GM12878 (cell line): ENCODE results near the gene LRRC51. TPM values are rescaled to one million over a fixed set of nuclear protein-coding genes. Genes with fewer than 3 reads are reported as not detected.

Experiments used
- ATAC-seq: fragments of 200-7000 bp; cut with Tn5 transposase; 3 replicates; pipeline ENCODE4 v1.9.1; 2020; ENCODE audit warnings: mild to moderate bottlenecking, moderate library complexity
- BruUV-seq: library from RNA; stranded (reverse); fragments of 400-500 nt; replicated peaks from 2 replicates; lab custom pipeline; 2021; lab: Mats Ljungman, UMichigan
- CTCF ChIA-PET: fragments of 300-600 bp; sonication (Branson Sonifier 250); formaldehyde crosslinking; extraction: SDS; loops from one replicate; lab custom pipeline; 2021; ENCODE audit warnings: inconsistent platforms; lab: Yijun Ruan, JAX
- POLR2A ChIA-PET: fragments of 350-600 bp; formaldehyde crosslinking; extraction: SDS; loops from one replicate; lab custom pipeline; 2021; ENCODE audit warnings: inconsistent platforms; lab: Charles Lee
- RAD21 ChIA-PET: fragments of 300-600 bp; sonication (Branson Sonifier 250); formaldehyde crosslinking; loops from one replicate; lab custom pipeline; 2023; ENCODE audit warnings: antibody characterized with exemption; ENCODE audit not compliant: unreplicated experiment; lab: Charles Lee
- SMC1A ChIA-PET: fragments of 300-600 bp; sonication (Branson Sonifier 250); formaldehyde crosslinking; loops from one replicate; lab custom pipeline; 2023; ENCODE audit not compliant: unreplicated experiment, uncharacterized antibody; lab: Charles Lee
- DNase-seq: peaks from one replicate; pipeline ENCODE4 v3.0.0-alpha.2; 2011; ENCODE audit warnings: low read depth, low spot score
- FAIRE-seq: peaks from 3 replicates; lab custom pipeline; 2011; peaks lifted over from hg19 to GRCh38; lab: Jason Lieb, UNC
- H2AFZ ChIP-seq: 2 replicates; pipeline ENCODE4 v1.6.0; 2011; ENCODE audit warnings: low read depth, low read length, control low read depth; ENCODE audit not compliant: control insufficient read depth
- H3K27ac ChIP-seq: 2 replicates; pipeline ENCODE4 v1.5.1; 2011; ENCODE audit warnings: control low read depth; ENCODE audit not compliant: control insufficient read depth, insufficient read depth
- H3K27me3 ChIP-seq, 2 experiments: replicated peaks in 1 of 2; 2 replicates each; pipeline versions ENCODE4 v1.6.0 to v1.6.1; 2011; ENCODE audit warnings: low read length in 1 of 2; ENCODE audit not compliant: control insufficient read depth in 2 of 2, insufficient read depth in 2 of 2
- H3K36me3 ChIP-seq, 2 experiments: 2 replicates each; pipeline ENCODE4 v1.5.1; 2011; ENCODE audit warnings: low read length in 1 of 2; ENCODE audit not compliant: control insufficient read depth in 2 of 2, insufficient read depth in 2 of 2
- H3K4me1 ChIP-seq: 2 replicates; pipeline ENCODE4 v1.6.1; 2011; ENCODE audit warnings: mild to moderate bottlenecking, low read length, moderate library complexity, mixed read lengths; ENCODE audit not compliant: control insufficient read depth, insufficient read depth
- H3K4me2 ChIP-seq: 2 replicates; pipeline ENCODE4 v1.6.0; 2011; ENCODE audit warnings: control low read depth; ENCODE audit not compliant: control insufficient read depth, insufficient read depth
- H3K4me3 ChIP-seq: fragments of 200-600 bp; sonication (generic); 2 replicates; pipeline ENCODE4 v1.5.1; 2016
- H3K79me2 ChIP-seq: 2 replicates; pipeline ENCODE4 v1.6.0; 2011; ENCODE audit warnings: low read length; ENCODE audit not compliant: control insufficient read depth, insufficient read depth
- H3K9ac ChIP-seq: 2 replicates; pipeline ENCODE4 v1.8.0; 2011; ENCODE audit warnings: low read length, control low read depth, mixed read lengths; ENCODE audit not compliant: control insufficient read depth, insufficient read depth
- H3K9me3 ChIP-seq: replicated peaks from 3 replicates; pipeline ENCODE4 v1.5.1; 2011; ENCODE audit warnings: mild to moderate bottlenecking, low read length; ENCODE audit not compliant: control insufficient read depth, insufficient read depth
- H4K20me1 ChIP-seq: 2 replicates; pipeline ENCODE4 v1.6.0; 2011; ENCODE audit not compliant: control insufficient read depth, insufficient read depth
- BRCA1 ChIP-seq: IDR thresholded peaks from 2 replicates; pipeline ENCODE4 v1.6.1; 2011; ENCODE audit warnings: low read depth, low read length, improper control_type of control experiment
- CEBPB ChIP-seq, 2 experiments: fragments of 150-350 bp in 1 of 2; IDR thresholded peaks; 2 replicates each; pipeline ENCODE4 v1.6.1; 2012 to 2014; ENCODE audit warnings: low read depth in 2 of 2, low read length in 2 of 2, borderline replicate concordance in 1 of 2, inconsistent platforms in 1 of 2
- CHD1 ChIP-seq: IDR thresholded peaks from 2 replicates; pipeline ENCODE4 v1.6.1; 2012; ENCODE audit warnings: low read depth, low read length, improper control_type of control experiment
- E2F4 ChIP-seq: IDR thresholded peaks from 2 replicates; pipeline ENCODE4 v1.6.1; 2012; ENCODE audit warnings: low read depth, low read length, improper control_type of control experiment
- IKZF1 ChIP-seq: fragments of 450-650 bp; conservative IDR thresholded peaks from 2 replicates; pipeline ENCODE4 v1.6.1; 2017; ENCODE audit warnings: antibody characterized with exemption, mild to moderate bottlenecking
- IKZF2 ChIP-seq, 2 experiments: fragments of 450-650 bp; IDR thresholded peaks; 2 replicates each; pipeline ENCODE4 v1.6.1; 2017; ENCODE audit warnings: mild to moderate bottlenecking in 2 of 2, moderate library complexity in 2 of 2
- POLR2AphosphoS2 ChIP-seq: IDR thresholded peaks from 2 replicates; pipeline ENCODE4 v1.6.1; 2011; ENCODE audit warnings: low read depth, mild to moderate bottlenecking, low read length, improper control_type of control experiment, moderate library complexity
- RUNX3 ChIP-seq: IDR thresholded peaks from 2 replicates; pipeline ENCODE4 v1.6.1; 2012; ENCODE audit warnings: low read length, inconsistent platforms
- SPI1 ChIP-seq: IDR thresholded peaks from 2 replicates; pipeline ENCODE4 v1.6.1; 2011; ENCODE audit warnings: low read depth, mild to moderate bottlenecking, low read length, moderate library complexity, borderline replicate concordance; ENCODE audit not compliant: insufficient read depth
- STAT1 ChIP-seq: fragments of 450-650 bp; conservative IDR thresholded peaks from 2 replicates; pipeline ENCODE4 v1.6.1; 2014; ENCODE audit warnings: antibody characterized with exemption, mild to moderate bottlenecking
- SUZ12 ChIP-seq: fragments of 200-600 bp; sonication (generic); IDR thresholded peaks from one replicate; pipeline ENCODE4 v1.6.1; 2018; ENCODE audit warnings: antibody characterized with exemption, mild to moderate bottlenecking; ENCODE audit not compliant: unreplicated experiment
- TBL1XR1 ChIP-seq: IDR thresholded peaks from 2 replicates; pipeline ENCODE4 v1.6.1; 2012; ENCODE audit warnings: low read depth, low read length, improper control_type of control experiment
- TCF3 ChIP-seq: IDR thresholded peaks from 2 replicates; pipeline ENCODE4 v1.6.1; 2012; ENCODE audit warnings: low read depth, mild to moderate bottlenecking, low read length, borderline replicate concordance; ENCODE audit not compliant: insufficient read depth
- TCF7 ChIP-seq: IDR thresholded peaks from 2 replicates; pipeline ENCODE4 v1.6.1; 2014; ENCODE audit warnings: antibody characterized with exemption, borderline replicate concordance
- ZBED1 ChIP-seq: IDR thresholded peaks from 2 replicates; pipeline ENCODE4 v1.6.1; 2016; ENCODE audit warnings: borderline replicate concordance
- WGBS: methylation state at CpG from one replicate; pipeline ENCODE4 v1.1.6; 2016; ENCODE audit warnings: low lambda C conversion rate; ENCODE audit not compliant: insufficient replicate concordance, insufficient coverage; ENCODE audit errors: missing lambda C conversion rate; 5-methylcytosine and 5-hydroxymethylcytosine counted together
- in situ Hi-C: fragments of 300-500 bp; cut with MboI; formaldehyde crosslinking; loops from 9 replicates; pipeline ENCODE4 v1.14.3; 2018; ENCODE audit warnings: mixed read lengths
- intact Hi-C: fragments of 100-400 bp; cut with micrococcal nuclease; formaldehyde crosslinking; loops from one replicate; pipeline ENCODE4 v1.14.2; 2022; ENCODE audit not compliant: unreplicated experiment
- polyA plus RNA-seq, 11 experiments: library from polyadenylated mRNA; depleted of rRNA in 4 of 11; unstranded in 6 of 11; stranded (reverse) in 5 of 11; fragments of >200 nt; fragmentation: Nextera tagmentation in 4 of 11; fragmentation: Illumina TruSeq in 1 of 11; extraction: Ambion mirVana in 4 of 11; extraction: Trizol in 1 of 11; gene quantifications; 1 replicate in 1 of 11; 2 replicates in 10 of 11; pipeline versions ENCODE4 v1.2.1 to v1.2.3, GENCODE V29; 2011 to 2016; ENCODE audit warnings: inconsistent platforms in 2 of 11, missing spikeins in 2 of 11, low read depth in 1 of 11
- total RNA-seq, 4 experiments: library from RNA; depleted of rRNA in 3 of 4; stranded (reverse); fragments of >200 nt in 3 of 4; fragmentation: Illumina TruSeq in 1 of 4; extraction: Trizol in 1 of 4; gene quantifications; 2 replicates each; pipeline versions ENCODE4 v1.2.1 to v1.2.3, GENCODE V29; 2013 to 2021
- TF ChIP-seq, protein P1 (sequence below): fragments of 450-650 bp; formaldehyde crosslinking; IDR thresholded peaks from 2 replicates; pipeline ENCODE4 v1.5.0; 2022; ENCODE audit warnings: mild to moderate bottlenecking, missing genetic modification characterization
- TF ChIP-seq, protein P2 (sequence below): fragments of 450-650 bp; formaldehyde crosslinking; IDR thresholded peaks from 2 replicates; pipeline ENCODE4 v1.4.0; 2020; ENCODE audit warnings: mild to moderate bottlenecking, moderate library complexity

Gene LRRC51
- total and polyA plus RNA-seq, 10 of the 15 experiments (the other 5 are each of a cell fraction or from before 2014, with no cell fraction given), result 2.6 to 8.6 (median 5.4) TPM

DNA sequence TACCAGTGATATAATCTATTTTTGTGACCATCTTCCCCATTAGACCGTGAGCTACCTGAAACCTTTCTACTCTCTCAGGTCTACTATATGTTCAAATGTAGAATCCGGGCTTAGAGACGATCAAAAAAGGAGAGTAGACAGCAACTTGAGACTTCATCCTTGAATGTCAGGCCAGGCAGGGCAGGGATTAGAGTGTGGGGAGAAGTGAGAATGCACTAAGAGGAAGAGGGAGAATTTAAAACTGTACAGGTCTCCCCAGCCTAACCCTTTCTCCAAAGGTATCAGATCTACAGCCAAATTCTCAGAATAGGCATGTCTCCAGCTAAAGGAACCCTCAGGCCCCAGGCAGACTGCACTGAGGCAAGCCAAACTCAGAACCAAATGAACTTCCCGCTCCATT, 21.5 kb downstream of the LRRC51 start:
- H3K4me2 ChIP-seq, result peak overlapping the region; percentile 95
- DNase-seq (no peak), FAIRE-seq (peak; percentile 27), ATAC-seq (no peak)
- H3K36me3 ChIP-seq, result peaks cover 11 to 16% of the 10 kb centered on the region in 2 experiments; a peak in 3 of 4 replicates
- H3K9ac ChIP-seq, result peak overlapping the region; percentile 99
- H3K27ac ChIP-seq, result peak overlapping the region; percentile 90
- 27% methylated on average over 4 of the region's 4 CpGs for WGBS
- intact Hi-C loops (no loop called here), in situ Hi-C loops (no loop called here)
- RAD21 ChIA-PET, result no interaction called here
- no peaks in the 10 kb centered on the region for H3K9me3 ChIP-seq
- no peak overlapping the region; the same call in 1 of the 2 replicates for H2AFZ ChIP-seq
- no peaks in the 10 kb centered on the region for H3K27me3 ChIP-seq
- H4K20me1 ChIP-seq, result no peaks in the 10 kb centered on the region
- SMC1A ChIA-PET, result interaction anchor here (0.9 to 14.0 kb wide), 8 partner anchors 9 to 329 kb away, joined by 3 to 245 read pairs (median 8); no protein-coding TSS in a partner anchor
- H3K79me2 ChIP-seq, result peaks cover 44% of the 10 kb centered on the region
- H3K4me3 ChIP-seq, result peak overlapping the region; percentile 94
- CTCF ChIA-PET, result interaction anchor here (0.6 to 14.0 kb wide), 7 partner anchors 10 to 1878 kb away, joined by 4 to 416 read pairs (median 5); no protein-coding TSS in a partner anchor
- BruUV-seq, result TSS peak; percentile 70
- H3K4me1 ChIP-seq, result peaks cover 21% of the 10 kb centered on the region
- POLR2A ChIA-PET, result interaction anchor here (0.9 to 2.4 kb wide), 5 partner anchors 9 to 66 kb away, joined by 3 to 13 read pairs (median 5); partner anchors contain the start of gene ANAPC15
- TF ChIP-seq ZBED1 (no peak), BRCA1 (no peak), SPI1 (peak; percentile 64), RUNX3 (no peak), TCF3 (no peak), TBL1XR1 (no peak), STAT1 (no peak), TCF7 (no peak), E2F4 (peak; percentile 37; the same call in 1 of the 2 replicates), POLR2AphosphoS2 (0 out of 2 replicates have a peak, but pooled peaks have one; percentile 11), SUZ12 (no peak), IKZF2 (IDR thresholded peaks at IDR 0.05) (0 out of 4 replicates have a peak, but pooled peaks of 1 of the 2 experiments have one; percentile 0), IKZF1 (no peak), CEBPB (IDR thresholded peaks at IDR 0.05; ENCODE audit: borderline replicate concordance in 1 of 2, low read depth in 2 of 2, low read length in 2 of 2) (no peak), CHD1 (no peak)
- TF ChIP-seq, protein P1, sequence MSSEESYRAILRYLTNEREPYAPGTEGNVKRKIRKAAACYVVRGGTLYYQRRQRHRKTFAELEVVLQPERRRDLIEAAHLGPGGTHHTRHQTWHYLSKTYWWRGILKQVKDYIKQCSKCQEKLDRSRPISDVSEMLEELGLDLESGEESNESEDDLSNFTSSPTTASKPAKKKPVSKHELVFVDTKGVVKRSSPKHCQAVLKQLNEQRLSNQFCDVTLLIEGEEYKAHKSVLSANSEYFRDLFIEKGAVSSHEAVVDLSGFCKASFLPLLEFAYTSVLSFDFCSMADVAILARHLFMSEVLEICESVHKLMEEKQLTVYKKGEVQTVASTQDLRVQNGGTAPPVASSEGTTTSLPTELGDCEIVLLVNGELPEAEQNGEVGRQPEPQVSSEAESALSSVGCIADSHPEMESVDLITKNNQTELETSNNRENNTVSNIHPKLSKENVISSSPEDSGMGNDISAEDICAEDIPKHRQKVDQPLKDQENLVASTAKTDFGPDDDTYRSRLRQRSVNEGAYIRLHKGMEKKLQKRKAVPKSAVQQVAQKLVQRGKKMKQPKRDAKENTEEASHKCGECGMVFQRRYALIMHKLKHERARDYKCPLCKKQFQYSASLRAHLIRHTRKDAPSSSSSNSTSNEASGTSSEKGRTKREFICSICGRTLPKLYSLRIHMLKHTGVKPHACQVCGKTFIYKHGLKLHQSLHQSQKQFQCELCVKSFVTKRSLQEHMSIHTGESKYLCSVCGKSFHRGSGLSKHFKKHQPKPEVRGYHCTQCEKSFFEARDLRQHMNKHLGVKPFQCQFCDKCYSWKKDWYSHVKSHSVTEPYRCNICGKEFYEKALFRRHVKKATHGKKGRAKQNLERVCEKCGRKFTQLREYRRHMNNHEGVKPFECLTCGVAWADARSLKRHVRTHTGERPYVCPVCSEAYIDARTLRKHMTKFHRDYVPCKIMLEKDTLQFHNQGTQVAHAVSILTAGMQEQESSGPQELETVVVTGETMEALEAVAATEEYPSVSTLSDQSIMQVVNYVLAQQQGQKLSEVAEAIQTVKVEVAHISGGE (CRISPR knock-in tag), result no peak
- TF ChIP-seq, protein P2, sequence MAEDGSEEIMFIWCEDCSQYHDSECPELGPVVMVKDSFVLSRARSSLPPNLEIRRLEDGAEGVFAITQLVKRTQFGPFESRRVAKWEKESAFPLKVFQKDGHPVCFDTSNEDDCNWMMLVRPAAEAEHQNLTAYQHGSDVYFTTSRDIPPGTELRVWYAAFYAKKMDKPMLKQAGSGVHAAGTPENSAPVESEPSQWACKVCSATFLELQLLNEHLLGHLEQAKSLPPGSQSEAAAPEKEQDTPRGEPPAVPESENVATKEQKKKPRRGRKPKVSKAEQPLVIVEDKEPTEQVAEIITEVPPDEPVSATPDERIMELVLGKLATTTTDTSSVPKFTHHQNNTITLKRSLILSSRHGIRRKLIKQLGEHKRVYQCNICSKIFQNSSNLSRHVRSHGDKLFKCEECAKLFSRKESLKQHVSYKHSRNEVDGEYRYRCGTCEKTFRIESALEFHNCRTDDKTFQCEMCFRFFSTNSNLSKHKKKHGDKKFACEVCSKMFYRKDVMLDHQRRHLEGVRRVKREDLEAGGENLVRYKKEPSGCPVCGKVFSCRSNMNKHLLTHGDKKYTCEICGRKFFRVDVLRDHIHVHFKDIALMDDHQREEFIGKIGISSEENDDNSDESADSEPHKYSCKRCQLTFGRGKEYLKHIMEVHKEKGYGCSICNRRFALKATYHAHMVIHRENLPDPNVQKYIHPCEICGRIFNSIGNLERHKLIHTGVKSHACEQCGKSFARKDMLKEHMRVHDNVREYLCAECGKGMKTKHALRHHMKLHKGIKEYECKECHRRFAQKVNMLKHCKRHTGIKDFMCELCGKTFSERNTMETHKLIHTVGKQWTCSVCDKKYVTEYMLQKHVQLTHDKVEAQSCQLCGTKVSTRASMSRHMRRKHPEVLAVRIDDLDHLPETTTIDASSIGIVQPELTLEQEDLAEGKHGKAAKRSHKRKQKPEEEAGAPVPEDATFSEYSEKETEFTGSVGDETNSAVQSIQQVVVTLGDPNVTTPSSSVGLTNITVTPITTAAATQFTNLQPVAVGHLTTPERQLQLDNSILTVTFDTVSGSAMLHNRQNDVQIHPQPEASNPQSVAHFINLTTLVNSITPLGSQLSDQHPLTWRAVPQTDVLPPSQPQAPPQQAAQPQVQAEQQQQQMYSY (CRISPR knock-in tag), result no peak
